ENCODE measurements around the gene GOLGA6C.
"Not testable (repeated sequence)": the region's sequence is repeated elsewhere in the genome, so short reads cannot be mapped to it uniquely, and the experiment has no call there.

Gene GOLGA6C

GRCh38 chr15:75248991-75249390 lies 9.1 kb upstream of the GOLGA6C start:
- in situ Hi-C loops (cut with HindIII; ENCODE audit: low sequenced_read_pairs) = not testable (repeated sequence)

- in situ Hi-C loops (cut with HindIII; ENCODE audit: low sequenced_read_pairs) = no loop called here
Observed at GRCh38 chr15:75249726-75250125, 8.4 kb upstream of the GOLGA6C start.

GRCh38 chr15:75251343-75251742 lies 6.8 kb upstream of the GOLGA6C start:
- in situ Hi-C loops (cut with HindIII; ENCODE audit: low sequenced_read_pairs) = not testable (repeated sequence)

GRCh38 chr15:75252285-75252684 lies 5.8 kb upstream of the GOLGA6C start:
- in situ Hi-C loops (cut with HindIII; ENCODE audit: low sequenced_read_pairs) = not testable (repeated sequence)

GRCh38 chr15:75258620-75259343 lies 648 bp downstream of the GOLGA6C start:
- in situ Hi-C loops (cut with HindIII; ENCODE audit: low sequenced_read_pairs) = not testable (repeated sequence)

- in situ Hi-C loops (cut with HindIII; ENCODE audit: low sequenced_read_pairs) = not testable (repeated sequence)
Observed at GRCh38 chr15:75259873-75260272, 1.7 kb downstream of the GOLGA6C start.

- in situ Hi-C loops (cut with HindIII; ENCODE audit: low sequenced_read_pairs) = not testable (repeated sequence)
Observed at GRCh38 chr15:75273751-75274359, 15.7 kb downstream of the GOLGA6C start.

GRCh38 chr15:75274509-75275107 lies 16.5 kb downstream of the GOLGA6C start:
- in situ Hi-C loops (cut with HindIII; ENCODE audit: low sequenced_read_pairs) = not testable (repeated sequence)

GRCh38 chr15:75275617-75276016 lies 17.5 kb downstream of the GOLGA6C start:
- in situ Hi-C loops (cut with HindIII; ENCODE audit: low sequenced_read_pairs) = not testable (repeated sequence)

GRCh38 chr15:75278497-75278896 lies 20.4 kb downstream of the GOLGA6C start:
- in situ Hi-C loops (cut with HindIII; ENCODE audit: low sequenced_read_pairs) = not testable (repeated sequence)

- in situ Hi-C loops (cut with HindIII; ENCODE audit: low sequenced_read_pairs) = not testable (repeated sequence)
Observed at GRCh38 chr15:75282572-75282971, 24.4 kb downstream of the GOLGA6C start, which contains the start of gene GOLGA6D. Gene GOLGA6D, plus strand, starts transcription at chr15:75282835. Its CDS starts 41 bp downstream, at chr15:75282876.

GRCh38 chr15:75284152-75284551 lies 26.0 kb downstream of the GOLGA6C start:
- in situ Hi-C loops (cut with HindIII; ENCODE audit: low sequenced_read_pairs) = not testable (repeated sequence)

- in situ Hi-C loops (cut with HindIII; ENCODE audit: low sequenced_read_pairs) = not testable (repeated sequence)
Observed at GRCh38 chr15:75293660-75294059, 35.5 kb downstream of the GOLGA6C start.

GRCh38 chr15:75298541-75299310 lies 40.6 kb downstream of the GOLGA6C start:
- in situ Hi-C loops (cut with HindIII; ENCODE audit: low sequenced_read_pairs) = not testable (repeated sequence)

- in situ Hi-C loops (cut with HindIII; ENCODE audit: low sequenced_read_pairs) = not testable (repeated sequence)
Observed at GRCh38 chr15:75299311-75299688, 41.2 kb downstream of the GOLGA6C start.

GRCh38 chr15:75300026-75300425 lies 41.9 kb downstream of the GOLGA6C start:
- in situ Hi-C loops (cut with HindIII; ENCODE audit: low sequenced_read_pairs) = loop anchor here (25.0 kb wide), 1 partner anchor 88 kb away; the partner anchor contains the start of gene C15orf39

- in situ Hi-C loops (cut with HindIII; ENCODE audit: low sequenced_read_pairs) = loop anchor here (25.0 kb wide), 1 partner anchor 90 kb away; the partner anchor contains the start of gene C15orf39
Observed at GRCh38 chr15:75302318-75302717, 44.2 kb downstream of the GOLGA6C start.

- in situ Hi-C loops (cut with HindIII; ENCODE audit: low sequenced_read_pairs) = loop anchor here (25.0 kb wide), 1 partner anchor 90 kb away; the partner anchor contains the start of gene C15orf39
Observed at GRCh38 chr15:75302753-75303152, 44.6 kb downstream of the GOLGA6C start.

- in situ Hi-C loops (cut with HindIII; ENCODE audit: low sequenced_read_pairs) = loop anchor here (25.0 kb wide), 1 partner anchor 94 kb away; the partner anchor contains the start of gene C15orf39
Observed at GRCh38 chr15:75306188-75306587, 48.1 kb downstream of the GOLGA6C start.

- in situ Hi-C loops (cut with HindIII; ENCODE audit: low sequenced_read_pairs) = loop anchor here (25.0 kb wide), 1 partner anchor 96 kb away; the partner anchor contains the start of gene C15orf39
Observed at GRCh38 chr15:75307778-75308390, 49.8 kb downstream of the GOLGA6C start.
